Embryonic facial prominence (tissue), 1 donor: ENCODE data around the gene PTPDC1.

Experiments
- DNase-seq: peaks from one replicate; pipeline ENCODE4 v3.0.0-alpha.2; 2016; ENCODE audit errors: extremely low spot score

Gene PTPDC1

GRCh38 chr9:94140791-94141790 is 56.8 kb downstream of the PTPDC1 start:
- no peak for DNase-seq

GRCh38 chr9:94142353-94142752 is 58.1 kb downstream of the PTPDC1 start:
- DNase-seq, result no peak

GRCh38 chr9:94144394-94144793 is 60.1 kb downstream of the PTPDC1 start:
- no peak for DNase-seq

DNA sequence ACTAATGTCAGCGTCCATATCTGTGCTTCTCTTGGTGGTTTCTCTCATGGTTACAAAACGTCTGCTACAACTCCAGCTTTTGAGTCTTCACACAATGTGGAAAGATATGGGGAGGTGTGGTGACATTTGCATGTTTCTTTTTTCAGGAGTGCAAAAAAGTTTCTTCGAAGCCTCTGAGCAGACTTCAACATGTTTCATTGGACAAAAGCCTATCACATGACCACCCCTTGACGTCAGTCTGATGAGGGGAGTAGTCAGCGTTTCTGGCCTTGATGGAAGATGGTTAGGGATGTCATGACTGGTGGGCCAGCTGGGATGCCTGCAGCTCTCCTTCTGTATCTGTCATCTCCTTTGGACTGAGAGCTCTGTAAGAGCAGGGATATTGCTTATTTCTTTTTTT is 61.4 kb downstream of the PTPDC1 start:
- no peak for DNase-seq

DNA sequence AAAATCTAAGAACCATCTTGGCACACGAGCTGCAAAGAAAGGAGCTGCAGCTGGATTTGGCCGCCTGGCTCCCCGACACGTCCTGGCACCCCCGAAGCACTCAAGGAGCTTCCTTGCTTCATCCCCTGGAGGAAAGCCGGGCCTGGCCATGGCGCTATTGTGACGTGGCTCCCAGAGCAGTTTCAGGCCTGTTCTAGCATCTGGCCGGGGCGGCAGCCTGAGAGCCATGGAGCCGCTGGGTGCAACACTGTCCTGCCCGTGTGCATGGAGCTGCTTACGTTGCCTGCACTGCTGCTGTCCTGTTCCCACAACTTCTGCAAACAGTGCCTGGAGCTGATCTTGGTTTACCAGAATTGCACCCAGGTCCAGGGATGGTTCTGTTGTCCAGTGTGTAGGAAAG is 63.5 kb downstream of the PTPDC1 start:
- DNase-seq, result no peak

GRCh38 chr9:94148419-94148818 is 64.2 kb downstream of the PTPDC1 start:
- DNase-seq, result no peak

DNA sequence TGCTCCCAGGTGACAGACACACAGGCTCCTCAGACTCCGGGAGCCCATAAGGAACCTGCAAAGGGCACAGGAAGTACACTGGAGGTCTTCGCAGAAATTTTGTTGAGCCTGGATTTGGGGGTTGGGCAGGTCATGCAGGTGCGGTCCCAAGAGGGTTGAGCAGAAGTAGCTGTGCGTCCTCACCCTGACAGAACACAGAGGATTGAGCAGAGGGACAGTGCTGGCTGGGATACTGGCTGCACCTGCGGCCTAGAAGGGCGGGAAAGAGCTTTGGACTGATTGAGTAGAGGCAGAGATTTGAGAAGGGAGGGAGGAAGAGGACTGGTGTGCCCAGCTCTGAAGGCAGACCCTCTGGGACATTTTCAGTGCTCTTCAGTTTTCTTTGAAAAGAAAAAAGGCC is 65.4 kb downstream of the PTPDC1 start:
- no peak for DNase-seq

DNA sequence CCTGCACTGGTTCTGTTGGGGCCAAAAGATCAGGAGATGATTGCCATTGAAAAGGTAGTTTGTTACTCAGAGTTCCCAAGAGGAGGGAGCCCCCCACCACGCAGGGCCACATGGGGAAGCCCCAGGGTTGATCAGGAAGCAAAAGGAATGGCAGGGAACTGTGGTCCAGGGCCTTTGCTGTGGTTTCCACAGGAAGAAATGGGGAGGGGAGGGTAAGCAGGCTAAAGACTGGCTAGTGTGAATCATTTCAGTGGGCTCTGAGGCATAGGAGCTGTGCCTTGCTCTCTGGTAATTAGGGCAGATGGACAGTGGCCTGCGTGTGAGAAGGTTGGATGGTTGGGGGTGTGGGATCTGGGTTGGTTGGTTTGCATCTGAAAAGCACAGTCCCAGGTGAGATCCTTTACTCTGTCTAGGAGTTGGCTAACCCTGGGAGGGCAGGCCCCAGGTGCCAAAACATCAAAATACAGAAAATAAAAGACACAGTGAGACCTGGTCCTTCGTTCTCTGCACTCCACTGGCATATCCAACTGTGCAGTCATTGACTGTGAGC is 66.1 kb downstream of the PTPDC1 start:
- DNase-seq, result no peak

DNA sequence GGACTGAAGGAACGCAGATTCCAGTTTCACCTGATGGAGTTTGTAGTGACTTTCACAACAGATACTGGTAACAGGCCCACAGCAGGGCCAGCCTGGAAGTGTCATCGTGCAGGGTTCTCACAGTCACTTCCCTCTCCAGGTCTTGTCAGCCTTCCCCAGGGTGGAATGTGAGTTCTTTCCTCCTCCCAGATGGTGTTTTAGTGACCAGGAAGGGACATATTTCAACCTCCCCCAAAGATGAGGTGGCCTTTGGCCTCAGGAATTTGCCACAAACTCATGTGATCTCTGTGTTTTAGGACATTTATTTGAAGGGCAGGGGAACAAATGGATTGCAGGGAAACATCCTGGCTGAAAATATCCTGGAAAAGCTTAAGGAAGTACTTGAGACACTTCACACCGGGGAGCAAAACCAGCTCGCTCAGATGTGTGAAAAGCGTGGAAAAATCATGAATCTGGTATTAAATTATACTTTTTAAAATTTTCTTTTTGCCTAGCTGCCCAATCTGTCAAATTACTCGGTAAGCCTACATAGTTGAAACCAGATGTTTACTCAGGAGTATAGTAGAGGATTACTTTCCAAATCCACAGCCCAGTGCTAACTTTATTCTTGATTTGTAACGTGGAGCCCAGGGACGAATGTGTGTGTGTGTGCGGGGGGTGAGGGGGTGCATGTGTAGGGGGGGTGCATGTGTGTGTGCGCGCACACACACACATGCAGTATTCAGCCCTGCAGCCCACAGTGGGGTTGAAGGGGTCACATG is 66.8 kb downstream of the PTPDC1 start:
- DNase-seq, result no peak

DNA sequence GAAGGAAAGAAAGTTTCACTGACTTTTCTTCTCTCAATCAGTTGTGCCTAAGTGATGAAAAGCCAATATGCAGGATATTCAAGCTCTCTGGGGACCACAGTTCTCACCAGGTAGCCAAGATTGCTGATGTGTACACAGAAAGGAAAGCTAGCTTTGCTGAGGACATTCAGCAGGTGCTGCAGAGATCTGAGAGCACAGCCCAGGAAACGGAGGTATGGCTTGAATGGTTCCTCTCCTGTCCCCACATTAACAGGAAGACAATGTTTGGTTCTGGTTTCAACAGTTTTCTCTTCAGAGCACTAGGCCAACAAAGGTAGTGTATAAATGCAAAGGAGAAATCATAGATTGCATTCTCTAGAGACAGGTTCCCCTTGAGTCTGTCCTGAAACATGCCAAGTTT is 69.6 kb downstream of the PTPDC1 start:
- no peak for DNase-seq

GRCh38 chr9:94156348-94157049 is 72.2 kb downstream of the PTPDC1 start:
- DNase-seq, result no peak

GRCh38 chr9:94157050-94157801 is 73.0 kb downstream of the PTPDC1 start:
- no peak for DNase-seq
